A673 (cell line): Measurements from ENCODE around the gene ATP6V0D1. TPM values are rescaled to one million over a fixed set of nuclear protein-coding genes. Genes with fewer than 3 reads are reported as not detected.

Source experiments
- BruUV-seq: library from RNA; stranded (reverse); fragments of 400-500 nt; replicated peaks from 2 replicates; lab custom pipeline; 2021; lab: Mats Ljungman, UMichigan
- CTCF ChIA-PET: fragments of 300-600 bp; sonication (Branson Sonifier 250); formaldehyde crosslinking; loops from one replicate; lab custom pipeline; 2022; ENCODE audit warnings: antibody characterized with exemption; lab: Charles Lee
- POLR2A ChIA-PET: fragments of 300-600 bp; sonication (Branson Sonifier 250); formaldehyde crosslinking; loops from one replicate; lab custom pipeline; 2022; ENCODE audit warnings: antibody characterized with exemption; ENCODE audit not compliant: low non-redundant PET; lab: Charles Lee
- DNase-seq: peaks from one replicate; pipeline ENCODE4 v3.0.0-alpha.2; 2015; ENCODE audit warnings: low spot score
- H3K27ac ChIP-seq: fragments of 200-600 bp; sonication (generic); 2 replicates; pipeline ENCODE4 v1.5.1; 2016; ENCODE audit warnings: mixed run types, low read depth, mild to moderate bottlenecking, mixed read lengths, antibody characterized with exemption, low read length; ENCODE audit not compliant: poor library complexity, severe bottlenecking
- H3K27me3 ChIP-seq: fragments of 200-600 bp; sonication (generic); replicated peaks from 2 replicates; pipeline ENCODE4 v1.6.1; 2017; ENCODE audit warnings: mixed run types, low read depth, mild to moderate bottlenecking, mixed read lengths, antibody characterized with exemption, low read length; ENCODE audit not compliant: insufficient read depth, poor library complexity
- H3K36me3 ChIP-seq: fragments of 200-600 bp; sonication (generic); 2 replicates; pipeline ENCODE4 v1.6.1; 2016; ENCODE audit warnings: mixed run types, mild to moderate bottlenecking, mixed read lengths, antibody characterized with exemption, low read length; ENCODE audit not compliant: insufficient read depth, poor library complexity, severe bottlenecking
- H3K4me1 ChIP-seq: fragments of 200-600 bp; sonication (generic); 2 replicates; pipeline ENCODE4 v1.6.1; 2017; ENCODE audit warnings: mixed run types, mild to moderate bottlenecking, mixed read lengths, antibody characterized with exemption, low read length; ENCODE audit not compliant: insufficient read depth, poor library complexity, severe bottlenecking
- H3K4me3 ChIP-seq: fragments of 200-600 bp; sonication (generic); 2 replicates; pipeline ENCODE4 v1.5.1; 2016; ENCODE audit warnings: low read depth, mixed run types, mild to moderate bottlenecking, mixed read lengths, low read length; ENCODE audit not compliant: poor library complexity, severe bottlenecking
- H3K9me3 ChIP-seq: fragments of 200-600 bp; sonication (generic); 2 replicates; pipeline ENCODE4 v1.6.1; 2016; ENCODE audit warnings: mixed run types, low read depth, mild to moderate bottlenecking, mixed read lengths, antibody characterized with exemption, low read length; ENCODE audit not compliant: poor library complexity, severe bottlenecking
- CTCF ChIP-seq: fragments of 300-800, 200-600 bp; sonication (generic); conservative IDR thresholded peaks from 2 replicates; pipeline ENCODE4 v1.5.1; 2017; ENCODE audit warnings: low read depth, mild to moderate bottlenecking, antibody characterized with exemption, low read length, moderate library complexity, mixed read lengths
- EZH2 ChIP-seq: fragments of 200-600 bp; sonication (generic); IDR thresholded peaks from 2 replicates; pipeline ENCODE4 v1.6.1; 2017; ENCODE audit warnings: borderline replicate concordance, low read depth, mild to moderate bottlenecking, mixed read lengths, antibody characterized with exemption, low read length; ENCODE audit not compliant: poor library complexity, severe bottlenecking
- intact Hi-C: fragments of 100-400 bp; cut with micrococcal nuclease; formaldehyde crosslinking; loops from one replicate; pipeline ENCODE4 v1.10.0; 2022; ENCODE audit not compliant: unreplicated experiment
- total RNA-seq: library from RNA; stranded (reverse); gene quantifications from 2 replicates; pipeline ENCODE4 v1.2.3, GENCODE V29; 2021

The ATP6V0D1 gene
- total RNA-seq, 1 experiment from 2014 or later = 63.9 TPM

- CTCF ChIA-PET = interaction anchor here (0.6 to 1.2 kb wide), 5 partner anchors 36 to 181 kb away, joined by 3 to 20 read pairs (median 4); partner anchors contain the start of genes KCTD19 and LRRC36
- POLR2A ChIA-PET = interaction anchor here (0.6 kb wide), 1 partner anchor 27 kb away, joined by 12 read pairs; no protein-coding TSS in a partner anchor
- Histone ChIP-seq H3K27me3 (peaks cover 8% of the 10 kb centered on the region), H3K9me3 (no peaks in the 10 kb centered on the region), H3K27ac (no peak within 1 kb of the TSS), H3K36me3 (no peaks in the 10 kb centered on the region), H3K4me3 (peak within 1 kb of the TSS; percentile 31), H3K4me1 (peaks cover 14% of the 10 kb centered on the region)
- TF ChIP-seq CTCF = peak; percentile 63
- no peak for TF ChIP-seq EZH2
- intact Hi-C loops = no loop called here
- DNase-seq = peak; percentile 82
- no TSS peak for BruUV-seq
Observed at GRCh38 chr16:67393111-67393787, 87.7 kb downstream of the ATP6V0D1 start, which contains the start of gene TPPP3. Gene TPPP3, minus strand, starts transcription at chr16:67393498. Its CDS starts 2,387 bp downstream, at chr16:67391111.

- intact Hi-C loops = no loop called here
- ChIA-PET CTCF (interaction anchor here (0.6 to 0.7 kb wide), 3 partner anchors 35 to 241 kb away, joined by 3 read pairs; partner anchors contain the start of gene B3GNT9), POLR2A (interaction anchor here (0.6 kb wide), 1 partner anchor 27 kb away, joined by 12 read pairs; no protein-coding TSS in a partner anchor)
- Histone ChIP-seq H3K4me1 (peaks cover 14% of the 10 kb centered on the region), H3K27me3 (peaks cover 8% of the 10 kb centered on the region), H3K27ac (no peak overlapping the region), H3K36me3 (no peaks in the 10 kb centered on the region), H3K4me3 (peak overlapping the region; percentile 31), H3K9me3 (no peaks in the 10 kb centered on the region)
- TF ChIP-seq CTCF (no peak), EZH2 (no peak)
- no TSS peak for BruUV-seq
- no peak for DNase-seq
Observed at GRCh38 chr16:67392301-67393059, 88.5 kb downstream of the ATP6V0D1 start.

- Histone ChIP-seq H3K36me3 (no peaks in the 10 kb centered on the region), H3K27me3 (peaks cover 8% of the 10 kb centered on the region), H3K27ac (no peak overlapping the region), H3K4me1 (peaks cover 13% of the 10 kb centered on the region), H3K9me3 (no peaks in the 10 kb centered on the region), H3K4me3 (no peak overlapping the region)
- no peak for DNase-seq
- intact Hi-C loops = no loop called here
- TF ChIP-seq EZH2 = no peak
- TF ChIP-seq CTCF = no peak
- ChIA-PET POLR2A (no interaction called here), CTCF (no interaction called here)
- no TSS peak for BruUV-seq
Observed at GRCh38 chr16:67391424-67392300, 89.3 kb downstream of the ATP6V0D1 start.
